Islet of Langerhans (tissue), 1 donor: ENCODE data around the gene CYP27A1.

Experiments used
- FAIRE-seq: peaks from one replicate; lab custom pipeline; 2011; peaks lifted over from hg19 to GRCh38; lab: Jason Lieb, UNC

Gene CYP27A1

GRCh38 chr2:218859988-218860831, 78.3 kb downstream of the CYP27A1 start:
- FAIRE-seq = no peak

- FAIRE-seq = no peak
Observed at GRCh38 chr2:218860950-218861381, 79.0 kb downstream of the CYP27A1 start.

GRCh38 chr2:218861645-218862318, 79.8 kb downstream of the CYP27A1 start:
- no peak for FAIRE-seq

GRCh38 chr2:218863021-218863520, 81.1 kb downstream of the CYP27A1 start:
- no peak for FAIRE-seq
